ENCODE data around the gene NR4A1. TPM values are rescaled to one million over a fixed set of nuclear protein-coding genes. Genes with fewer than 3 reads are reported as not detected.

NR4A1 gene
- polyA plus RNA-seq, 1 donor from 2014 or later: 3.4 TPM

DNA sequence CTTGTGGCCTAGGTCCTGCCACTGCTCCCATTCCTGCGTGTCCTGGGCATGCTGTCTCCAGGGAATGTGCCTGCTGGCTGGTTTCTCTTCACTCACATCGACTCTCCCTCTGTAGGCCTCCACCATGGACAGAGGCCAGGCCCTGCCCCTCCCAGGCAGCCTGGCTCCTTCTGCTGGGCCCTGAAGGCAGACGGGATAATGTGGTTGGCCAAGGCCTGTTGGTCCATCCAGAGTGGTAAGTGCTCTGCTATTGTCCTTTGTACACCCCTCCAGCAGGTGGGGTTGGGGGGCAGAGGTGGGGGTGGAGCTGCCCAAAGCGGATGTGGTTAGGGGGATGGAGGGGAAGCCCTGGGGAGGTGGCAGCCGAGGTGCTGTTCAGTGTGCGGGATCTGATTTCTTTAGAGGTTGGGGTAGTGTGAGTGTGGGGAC lies 9.5 kb upstream of the NR4A1 start:
- no peak overlapping the region for H2AFZ ChIP-seq (ENCODE audit: low read depth, low read length)
- no peak for TF ChIP-seq CTCF (IDR thresholded peaks at IDR 0.05; ENCODE audit: poor library complexity, severe bottlenecking)
- H3K79me2 ChIP-seq (replicated peaks; ENCODE audit: insufficient read depth, low read length): no peaks in the 10 kb centered on the region
- H3K27me3 ChIP-seq (ENCODE audit: insufficient read depth, low read depth, low read length): no peaks in the 10 kb centered on the region
- no peaks in the 10 kb centered on the region for H3F3A ChIP-seq (ENCODE audit: insufficient read depth, low read length, poor library complexity, severe bottlenecking)
- no peak overlapping the region for H3K27ac ChIP-seq (ENCODE audit: low read length)
- no peak overlapping the region for H3K9ac ChIP-seq (ENCODE audit: low read length)
- no peaks in the 10 kb centered on the region for H3K9me2 ChIP-seq (ENCODE audit: insufficient read depth, low read length)
- H4K20me1 ChIP-seq (ENCODE audit: insufficient read depth): no peaks in the 10 kb centered on the region
- H3K36me3 ChIP-seq (ENCODE audit: insufficient read depth, low read length): no peaks in the 10 kb centered on the region
- no peak overlapping the region for H3K4me2 ChIP-seq (ENCODE audit: low read length)
- H3K9me3 ChIP-seq (ENCODE audit: low read length): no peaks in the 10 kb centered on the region
- H3K4me3 ChIP-seq (ENCODE audit: low read length): no peak overlapping the region

DNA sequence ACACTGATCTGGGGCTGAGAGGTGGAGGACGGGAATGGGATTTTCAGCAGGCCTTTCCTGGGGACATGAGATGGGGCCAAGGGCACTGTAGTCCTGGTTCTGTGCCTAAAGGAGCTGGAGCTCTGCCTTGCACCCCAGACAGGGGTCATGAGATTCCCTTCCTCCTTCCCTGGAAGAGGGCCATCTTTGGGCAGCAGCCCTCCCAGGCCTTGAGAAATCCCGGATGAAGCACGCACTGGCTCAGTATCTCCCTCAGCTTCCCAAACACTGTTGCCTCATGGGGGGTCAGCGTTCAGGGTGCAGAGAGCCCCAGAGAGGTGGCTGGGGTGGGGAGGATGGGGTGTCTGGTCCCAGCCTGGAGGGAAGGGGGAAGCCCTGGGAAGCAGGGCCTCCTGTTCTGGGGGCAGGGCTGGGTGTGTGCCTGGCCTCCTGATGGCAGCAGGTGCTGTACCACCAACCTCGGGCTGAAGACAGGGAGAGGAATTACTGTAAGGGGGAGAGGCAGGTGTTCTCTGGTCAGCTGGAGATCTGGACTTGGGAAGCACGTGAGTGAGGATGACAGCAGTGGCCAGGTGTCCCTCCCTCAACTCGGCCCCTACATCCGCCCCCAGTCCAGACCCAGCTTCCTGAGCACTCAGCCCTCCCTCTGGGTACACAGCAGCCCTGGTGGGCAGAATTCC lies 8.4 kb upstream of the NR4A1 start:
- no peak overlapping the region for H2AFZ ChIP-seq (ENCODE audit: low read depth, low read length)
- H3K4me3 ChIP-seq (ENCODE audit: low read length): no peak overlapping the region
- no peak overlapping the region for H3K9ac ChIP-seq (ENCODE audit: low read length)
- TF ChIP-seq SMC3 (conservative IDR thresholded peaks at IDR 0.05; ENCODE audit: poor library complexity) (no peak), CTCF (IDR thresholded peaks at IDR 0.05; ENCODE audit: poor library complexity, severe bottlenecking) (no peak)
- no peaks in the 10 kb centered on the region for H3F3A ChIP-seq (ENCODE audit: insufficient read depth, low read length, poor library complexity, severe bottlenecking)
- no peaks in the 10 kb centered on the region for H3K9me2 ChIP-seq (ENCODE audit: insufficient read depth, low read length)
- H3K27me3 ChIP-seq (ENCODE audit: insufficient read depth, low read depth, low read length): no peaks in the 10 kb centered on the region
- no peak overlapping the region for H3K4me2 ChIP-seq (ENCODE audit: low read length)
- no peaks in the 10 kb centered on the region for H3K9me3 ChIP-seq (ENCODE audit: low read length)
- H4K20me1 ChIP-seq (ENCODE audit: insufficient read depth): no peaks in the 10 kb centered on the region
- no peaks in the 10 kb centered on the region for H3K79me2 ChIP-seq (replicated peaks; ENCODE audit: insufficient read depth, low read length)
- H3K36me3 ChIP-seq (ENCODE audit: insufficient read depth, low read length): no peaks in the 10 kb centered on the region
- H3K27ac ChIP-seq (ENCODE audit: low read length): no peak overlapping the region

- H3K79me2 ChIP-seq (replicated peaks; ENCODE audit: insufficient read depth, low read length): no peaks in the 10 kb centered on the region
- H3F3A ChIP-seq (ENCODE audit: insufficient read depth, low read length, poor library complexity, severe bottlenecking): no peaks in the 10 kb centered on the region
- no peaks in the 10 kb centered on the region for H3K9me2 ChIP-seq (ENCODE audit: insufficient read depth, low read length)
- H3K4me2 ChIP-seq (ENCODE audit: low read length): no peak overlapping the region
- no peak overlapping the region for H2AFZ ChIP-seq (ENCODE audit: low read depth, low read length)
- no peak overlapping the region for H3K27ac ChIP-seq (ENCODE audit: low read length)
- H3K36me3 ChIP-seq (ENCODE audit: insufficient read depth, low read length): no peaks in the 10 kb centered on the region
- H3K4me3 ChIP-seq (ENCODE audit: low read length): no peak overlapping the region
- no peaks in the 10 kb centered on the region for H3K27me3 ChIP-seq (ENCODE audit: insufficient read depth, low read depth, low read length)
- no peaks in the 10 kb centered on the region for H4K20me1 ChIP-seq (ENCODE audit: insufficient read depth)
- TF ChIP-seq EP300 (conservative IDR thresholded peaks at IDR 0.05; ENCODE audit: poor library complexity, severe bottlenecking) (no peak), CTCF (IDR thresholded peaks at IDR 0.05; ENCODE audit: poor library complexity, severe bottlenecking) (no peak), MXI1 (conservative IDR thresholded peaks at IDR 0.05; ENCODE audit: poor library complexity, severe bottlenecking) (no peak), SMC3 (conservative IDR thresholded peaks at IDR 0.05; ENCODE audit: poor library complexity) (no peak)
- H3K9me3 ChIP-seq (ENCODE audit: low read length): no peaks in the 10 kb centered on the region
- no peak overlapping the region for H3K9ac ChIP-seq (ENCODE audit: low read length)
Measured at GRCh38 chr12:52043386-52044212, 7.6 kb upstream of the NR4A1 start.

Measured in neural cell (in vitro differentiated cells).